GM19099 (cell line): ENCODE results near the gene CELF5.

ENCODE experiments used
- POLR2A ChIP-seq: IDR thresholded peaks from 3 replicates; pipeline ENCODE4 v1.6.1; 2011; ENCODE audit warnings: low read depth; ENCODE audit not compliant: insufficient read length; ENCODE audit errors: extremely low read depth

CELF5 gene

GRCh38 chr19:3224346-3225168, at the start of gene CELF5:
Gene CELF5, plus strand, starts transcription at chr19:3224661. Its CDS starts 79 bp downstream, at chr19:3224740.
- no peak for TF ChIP-seq POLR2A

GRCh38 chr19:3175781-3176714, 48.4 kb upstream of the CELF5 start:
- peak; percentile 37 for TF ChIP-seq POLR2A

- no peak for TF ChIP-seq POLR2A
These were observed 47.6 kb upstream of the CELF5 start for GRCh38 chr19:3176715-3177501.

- peak; percentile 81 for TF ChIP-seq POLR2A
These were observed 46.0 kb upstream of the CELF5 start, which contains the start of gene S1PR4 for GRCh38 chr19:3178377-3178972. Gene S1PR4, plus strand, starts transcription at chr19:3178769. Its CDS starts 24 bp downstream, at chr19:3178793.

GRCh38 chr19:3178973-3179738, 45.3 kb upstream of the CELF5 start:
- no peak for TF ChIP-seq POLR2A

- TF ChIP-seq POLR2A: no peak
These were observed 44.6 kb upstream of the CELF5 start for GRCh38 chr19:3179739-3180293.

DNA sequence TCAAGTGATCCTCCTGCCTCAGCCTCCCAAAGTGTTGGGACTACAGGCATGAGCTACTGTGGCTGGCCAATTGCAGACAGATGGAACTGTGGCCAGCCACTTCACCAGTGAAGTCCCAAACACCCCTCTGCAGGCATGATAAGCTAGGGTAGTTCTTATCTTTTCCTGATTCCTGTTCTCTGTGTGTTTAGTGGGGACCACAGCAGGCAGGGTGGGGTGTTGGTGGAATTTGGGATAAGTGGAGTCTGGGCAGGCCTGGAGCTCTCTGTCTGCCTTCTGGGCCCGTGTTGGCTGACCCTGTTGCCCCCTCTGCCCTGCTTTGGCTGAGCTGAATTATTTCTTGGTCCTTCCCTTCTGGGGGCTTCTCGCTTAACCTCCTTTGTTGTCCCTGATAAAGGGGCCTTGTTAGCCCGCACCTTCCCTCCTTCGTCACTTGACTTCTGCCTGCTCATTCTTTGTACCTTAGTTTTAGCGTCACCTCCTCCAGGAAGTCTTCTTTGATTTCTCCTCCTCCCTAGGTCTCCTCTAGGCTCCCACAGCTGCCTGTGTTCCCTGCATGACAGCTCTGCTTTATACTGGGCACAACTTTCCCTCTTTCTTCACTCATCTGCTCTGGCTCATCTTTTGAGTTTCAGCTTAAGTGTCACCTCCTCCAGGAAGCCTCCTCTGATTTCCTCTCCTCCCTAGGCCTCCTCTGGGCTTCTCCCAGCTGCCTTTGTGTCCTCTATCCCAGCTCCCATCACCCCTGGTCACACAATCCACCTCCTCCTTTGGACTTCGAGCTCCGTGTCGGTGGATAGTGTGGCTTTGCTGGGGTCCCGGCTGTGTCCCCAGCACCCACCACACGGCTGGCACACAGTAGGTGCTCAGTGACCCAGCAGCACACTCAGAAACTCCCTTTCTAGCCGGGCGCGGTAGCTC, 40.5 kb upstream of the CELF5 start:
- no peak for TF ChIP-seq POLR2A

- no peak for TF ChIP-seq POLR2A
These were observed 39.5 kb upstream of the CELF5 start for GRCh38 chr19:3184847-3185460.

GRCh38 chr19:3185461-3186159, 38.9 kb upstream of the CELF5 start, which contains the start of gene NCLN:
Gene NCLN, plus strand, starts transcription at chr19:3185930. Its CDS starts 101 bp downstream, at chr19:3186031.
- TF ChIP-seq POLR2A: peak; percentile 57

DNA sequence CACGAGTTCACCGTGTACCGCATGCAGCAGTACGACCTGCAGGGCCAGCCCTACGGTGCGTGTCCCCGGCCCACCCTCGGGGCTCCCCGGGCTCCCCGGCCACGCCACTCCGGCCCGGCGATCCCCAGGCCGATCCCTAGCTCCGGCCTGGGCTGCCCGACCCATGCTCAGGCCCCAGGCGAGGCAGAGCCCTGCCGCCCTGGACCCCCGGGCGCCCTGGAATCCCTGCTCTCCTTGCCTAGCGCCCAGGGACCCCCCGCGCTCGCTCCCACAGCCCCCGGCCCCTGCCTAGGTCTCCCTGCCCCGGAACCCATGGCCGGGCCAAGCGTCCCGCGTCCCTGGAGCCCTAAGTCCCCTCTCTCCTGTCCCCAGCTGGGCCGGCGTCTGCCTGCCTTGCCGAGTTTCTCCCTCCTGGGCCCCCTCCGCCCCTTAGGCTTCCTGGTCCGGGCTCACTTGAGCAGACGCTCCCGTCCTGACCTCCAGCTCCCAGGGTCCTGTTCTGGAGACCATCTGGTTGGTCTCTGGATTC, 38.2 kb upstream of the CELF5 start:
- TF ChIP-seq POLR2A: no peak
